GM23338 (cell line): ENCODE results near the gene MATN1. TPM values are rescaled to one million over a fixed set of nuclear protein-coding genes. Genes with fewer than 3 reads are reported as not detected.

ENCODE experiments used
- ATAC-seq: fragments of 200-7000 bp; cut with Tn5 transposase; 3 replicates; pipeline ENCODE4 v1.9.1; 2020
- DNase-seq: peaks from one replicate; pipeline ENCODE4 v3.0.0-alpha.2; 2015; ENCODE audit warnings: low spot score
- H2AFZ ChIP-seq: fragments of 200-600 bp; sonication (generic); 2 replicates; pipeline ENCODE4 v1.8.0; 2016; ENCODE audit warnings: antibody characterized with exemption, mild to moderate bottlenecking, moderate library complexity
- H3F3A ChIP-seq: fragments of 200-600 bp; sonication (generic); replicated peaks from 2 replicates; pipeline ENCODE4 v1.8.0; 2017; ENCODE audit warnings: antibody characterized with exemption, mixed run types, low read depth
- H3K27ac ChIP-seq: fragments of 200-600 bp; sonication (generic); 2 replicates; pipeline ENCODE4 v1.6.1; 2016; ENCODE audit warnings: low read depth
- H3K27me3 ChIP-seq: fragments of 200-600 bp; sonication (generic); 2 replicates; pipeline ENCODE4 v1.8.0; 2016; ENCODE audit warnings: mild to moderate bottlenecking, mixed run types, moderate library complexity; ENCODE audit not compliant: insufficient read depth
- H3K36me3 ChIP-seq: fragments of 200-600 bp; sonication (generic); 2 replicates; pipeline ENCODE4 v1.8.0; 2016; ENCODE audit warnings: mild to moderate bottlenecking; ENCODE audit not compliant: insufficient read depth
- H3K4me1 ChIP-seq: fragments of 200-600 bp; sonication (generic); 2 replicates; pipeline ENCODE4 v1.8.0; 2016; ENCODE audit warnings: mild to moderate bottlenecking, moderate library complexity; ENCODE audit not compliant: insufficient read depth
- H3K4me2 ChIP-seq: fragments of 200-600 bp; sonication (generic); 2 replicates; pipeline ENCODE4 v1.7.1; 2017; ENCODE audit warnings: mixed run types
- H3K4me3 ChIP-seq: fragments of 200-600 bp; sonication (generic); 2 replicates; pipeline ENCODE4 v1.6.1; 2016; ENCODE audit warnings: mixed run types
- H3K79me2 ChIP-seq: fragments of 200-600 bp; sonication (generic); replicated peaks from 2 replicates; pipeline ENCODE4 v1.8.0; 2017; ENCODE audit warnings: mild to moderate bottlenecking; ENCODE audit not compliant: insufficient read depth
- H3K9me2 ChIP-seq: fragments of 200-600 bp; sonication (generic); 2 replicates; pipeline ENCODE4 v1.8.0; 2017; ENCODE audit not compliant: insufficient read depth
- H4K20me1 ChIP-seq: fragments of 200-600 bp; sonication (generic); replicated peaks from 2 replicates; pipeline ENCODE4 v1.8.0; 2017; ENCODE audit warnings: mild to moderate bottlenecking; ENCODE audit not compliant: insufficient read depth
- H3K27ac Mint-ChIP-seq: 2 replicates; pipeline ENCODE4 v1.8.0; 2020; ENCODE audit warnings: inconsistent platforms, mild to moderate bottlenecking, moderate library complexity, mixed read lengths
- H3K27me3 Mint-ChIP-seq: 3 replicates; pipeline ENCODE4 v1.8.0; 2022; ENCODE audit warnings: low read depth, mild to moderate bottlenecking, moderate library complexity, mixed read lengths, inconsistent platforms; ENCODE audit not compliant: insufficient read depth, poor library complexity
- H3K36me3 Mint-ChIP-seq: 3 replicates; pipeline ENCODE4 v1.8.0; 2021; ENCODE audit warnings: low read depth, mild to moderate bottlenecking, inconsistent platforms, moderate library complexity, mixed read lengths
- H3K4me1 Mint-ChIP-seq: 3 replicates; pipeline ENCODE4 v1.8.0; 2020; ENCODE audit warnings: mild to moderate bottlenecking, inconsistent platforms, mixed read lengths
- H3K4me3 Mint-ChIP-seq: 3 replicates; pipeline ENCODE4 v1.8.0; 2021; ENCODE audit warnings: moderate library complexity, mild to moderate bottlenecking, inconsistent platforms, mixed read lengths
- H3K9me3 Mint-ChIP-seq: 3 replicates; pipeline ENCODE4 v1.8.0; 2020; ENCODE audit warnings: moderate library complexity, mild to moderate bottlenecking, inconsistent platforms, mixed read lengths
- CREB1 ChIP-seq: fragments of 250-450 bp; sonication (Bioruptor Pico); IDR thresholded peaks from 2 replicates; pipeline ENCODE4 v1.5.0; 2020; ENCODE audit warnings: low read depth, mild to moderate bottlenecking, moderate library complexity
- CTCF ChIP-seq, 2 experiments: fragments of 200-600 bp in 1 of 2; sonication (generic) in 1 of 2; conservative IDR thresholded peaks; 2 replicates each; pipeline versions ENCODE4 v1.5.1 to v1.6.1; 2016 to 2017; ENCODE audit warnings: antibody characterized with exemption in 2 of 2, low read depth in 2 of 2, mild to moderate bottlenecking in 2 of 2, moderate library complexity in 1 of 2
- ETS1 ChIP-seq: IDR thresholded peaks from 2 replicates; pipeline ENCODE4 v1.6.1; 2016; ENCODE audit warnings: antibody characterized with exemption
- EZH2 ChIP-seq: fragments of 200-600 bp; sonication (generic); IDR thresholded peaks from one replicate; pipeline ENCODE4 v1.8.0; 2017; ENCODE audit warnings: antibody characterized with exemption, mild to moderate bottlenecking, low read depth; ENCODE audit not compliant: unreplicated experiment
- EZH2phosphoT487 ChIP-seq: fragments of 200-600 bp; sonication (generic); IDR thresholded peaks from one replicate; pipeline ENCODE4 v1.8.1; 2018; ENCODE audit warnings: antibody characterized with exemption; ENCODE audit not compliant: unreplicated experiment
- JUNB ChIP-seq: IDR thresholded peaks from one replicate; pipeline ENCODE4 v1.6.1; 2016; ENCODE audit warnings: antibody characterized with exemption; ENCODE audit not compliant: unreplicated experiment
- NANOG ChIP-seq: IDR thresholded peaks from 2 replicates; pipeline ENCODE4 v1.6.1; 2016; ENCODE audit warnings: antibody characterized with exemption, borderline replicate concordance
- POLR2AphosphoS5 ChIP-seq: IDR thresholded peaks from 2 replicates; pipeline ENCODE4 v1.6.1; 2016; ENCODE audit warnings: antibody characterized with exemption, low read depth
- STAT1 ChIP-seq: IDR thresholded peaks from one replicate; pipeline ENCODE4 v1.6.1; 2016; ENCODE audit warnings: antibody characterized with exemption; ENCODE audit not compliant: unreplicated experiment
- ZNF114 ChIP-seq: fragments of 250-450 bp; sonication (Bioruptor Pico); IDR thresholded peaks from 2 replicates; pipeline ENCODE4 v1.5.0; 2020; ENCODE audit warnings: mild to moderate bottlenecking, moderate library complexity
- ZNF331 ChIP-seq: fragments of 250-450 bp; sonication (Bioruptor Pico); IDR thresholded peaks from 2 replicates; pipeline ENCODE4 v1.5.0; 2020; ENCODE audit warnings: low read depth, mild to moderate bottlenecking, moderate library complexity
- polyA plus RNA-seq: library from polyadenylated mRNA; unstranded; fragments of >200 nt; fragmentation: Nextera tagmentation; extraction: Ambion mirVana; gene quantifications from 2 replicates; pipeline ENCODE4 v1.2.1, GENCODE V29; 2016
- total RNA-seq: library from RNA; depleted of rRNA; stranded (reverse); fragments of >200 nt; shearing (Covaris generic); gene quantifications from 2 replicates; pipeline ENCODE4 v1.2.3, GENCODE V29; 2014
- TF ChIP-seq, protein P1 (sequence below): IDR thresholded peaks from one replicate; pipeline ENCODE4 v1.6.1; 2018; ENCODE audit warnings: antibody characterized with exemption; ENCODE audit not compliant: unreplicated experiment
- TF ChIP-seq, protein P2 (sequence below): fragments of 250-450 bp; sonication (Bioruptor Pico); IDR thresholded peaks from 2 replicates; pipeline ENCODE4 v1.5.0; 2020; ENCODE audit warnings: mild to moderate bottlenecking, moderate library complexity

The MATN1 gene
- total and polyA plus RNA-seq, 2 experiments from 2014 or later: 0.08 to 0.31 TPM

- Mint-ChIP-seq H3K36me3 (no peaks in the 10 kb centered on the region), H3K27me3 (no peaks in the 10 kb centered on the region), H3K9me3 (no peaks in the 10 kb centered on the region), H3K4me3 (no peak overlapping the region), H3K27ac (no peak overlapping the region), H3K4me1 (peaks cover 32% of the 10 kb centered on the region)
- no peak overlapping the region for H3K4me3 ChIP-seq
- H3K9me2 ChIP-seq: no peaks in the 10 kb centered on the region
- ATAC-seq (no peak), DNase-seq (no peak)
- H3K36me3 ChIP-seq: no peaks in the 10 kb centered on the region
- H3K27ac ChIP-seq: no peak overlapping the region
- H3K4me1 ChIP-seq: peaks cover 16% of the 10 kb centered on the region; the same call in 1 of the 2 replicates
- H4K20me1 ChIP-seq: no peaks in the 10 kb centered on the region
- H3F3A ChIP-seq: no peaks in the 10 kb centered on the region
- H3K79me2 ChIP-seq: no peaks in the 10 kb centered on the region
- no peaks in the 10 kb centered on the region for H3K27me3 ChIP-seq
- H3K4me2 ChIP-seq: no peak overlapping the region
- TF ChIP-seq CTCF (conservative IDR thresholded peaks at IDR 0.05; ENCODE audit: low read depth in 2 of 2) (no peak), POLR2AphosphoS5 (no peak), ZNF331 (CRISPR knock-in tag) (no peak), CREB1 (no peak), STAT1 (no peak), EZH2 (no peak), NANOG (no peak), EZH2phosphoT487 (no peak), ETS1 (no peak), JUNB (no peak), ZNF114 (no peak)
- TF ChIP-seq, protein P1, sequence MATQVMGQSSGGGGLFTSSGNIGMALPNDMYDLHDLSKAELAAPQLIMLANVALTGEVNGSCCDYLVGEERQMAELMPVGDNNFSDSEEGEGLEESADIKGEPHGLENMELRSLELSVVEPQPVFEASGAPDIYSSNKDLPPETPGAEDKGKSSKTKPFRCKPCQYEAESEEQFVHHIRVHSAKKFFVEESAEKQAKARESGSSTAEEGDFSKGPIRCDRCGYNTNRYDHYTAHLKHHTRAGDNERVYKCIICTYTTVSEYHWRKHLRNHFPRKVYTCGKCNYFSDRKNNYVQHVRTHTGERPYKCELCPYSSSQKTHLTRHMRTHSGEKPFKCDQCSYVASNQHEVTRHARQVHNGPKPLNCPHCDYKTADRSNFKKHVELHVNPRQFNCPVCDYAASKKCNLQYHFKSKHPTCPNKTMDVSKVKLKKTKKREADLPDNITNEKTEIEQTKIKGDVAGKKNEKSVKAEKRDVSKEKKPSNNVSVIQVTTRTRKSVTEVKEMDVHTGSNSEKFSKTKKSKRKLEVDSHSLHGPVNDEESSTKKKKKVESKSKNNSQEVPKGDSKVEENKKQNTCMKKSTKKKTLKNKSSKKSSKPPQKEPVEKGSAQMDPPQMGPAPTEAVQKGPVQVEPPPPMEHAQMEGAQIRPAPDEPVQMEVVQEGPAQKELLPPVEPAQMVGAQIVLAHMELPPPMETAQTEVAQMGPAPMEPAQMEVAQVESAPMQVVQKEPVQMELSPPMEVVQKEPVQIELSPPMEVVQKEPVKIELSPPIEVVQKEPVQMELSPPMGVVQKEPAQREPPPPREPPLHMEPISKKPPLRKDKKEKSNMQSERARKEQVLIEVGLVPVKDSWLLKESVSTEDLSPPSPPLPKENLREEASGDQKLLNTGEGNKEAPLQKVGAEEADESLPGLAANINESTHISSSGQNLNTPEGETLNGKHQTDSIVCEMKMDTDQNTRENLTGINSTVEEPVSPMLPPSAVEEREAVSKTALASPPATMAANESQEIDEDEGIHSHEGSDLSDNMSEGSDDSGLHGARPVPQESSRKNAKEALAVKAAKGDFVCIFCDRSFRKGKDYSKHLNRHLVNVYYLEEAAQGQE: no peak
- TF ChIP-seq, protein P2, sequence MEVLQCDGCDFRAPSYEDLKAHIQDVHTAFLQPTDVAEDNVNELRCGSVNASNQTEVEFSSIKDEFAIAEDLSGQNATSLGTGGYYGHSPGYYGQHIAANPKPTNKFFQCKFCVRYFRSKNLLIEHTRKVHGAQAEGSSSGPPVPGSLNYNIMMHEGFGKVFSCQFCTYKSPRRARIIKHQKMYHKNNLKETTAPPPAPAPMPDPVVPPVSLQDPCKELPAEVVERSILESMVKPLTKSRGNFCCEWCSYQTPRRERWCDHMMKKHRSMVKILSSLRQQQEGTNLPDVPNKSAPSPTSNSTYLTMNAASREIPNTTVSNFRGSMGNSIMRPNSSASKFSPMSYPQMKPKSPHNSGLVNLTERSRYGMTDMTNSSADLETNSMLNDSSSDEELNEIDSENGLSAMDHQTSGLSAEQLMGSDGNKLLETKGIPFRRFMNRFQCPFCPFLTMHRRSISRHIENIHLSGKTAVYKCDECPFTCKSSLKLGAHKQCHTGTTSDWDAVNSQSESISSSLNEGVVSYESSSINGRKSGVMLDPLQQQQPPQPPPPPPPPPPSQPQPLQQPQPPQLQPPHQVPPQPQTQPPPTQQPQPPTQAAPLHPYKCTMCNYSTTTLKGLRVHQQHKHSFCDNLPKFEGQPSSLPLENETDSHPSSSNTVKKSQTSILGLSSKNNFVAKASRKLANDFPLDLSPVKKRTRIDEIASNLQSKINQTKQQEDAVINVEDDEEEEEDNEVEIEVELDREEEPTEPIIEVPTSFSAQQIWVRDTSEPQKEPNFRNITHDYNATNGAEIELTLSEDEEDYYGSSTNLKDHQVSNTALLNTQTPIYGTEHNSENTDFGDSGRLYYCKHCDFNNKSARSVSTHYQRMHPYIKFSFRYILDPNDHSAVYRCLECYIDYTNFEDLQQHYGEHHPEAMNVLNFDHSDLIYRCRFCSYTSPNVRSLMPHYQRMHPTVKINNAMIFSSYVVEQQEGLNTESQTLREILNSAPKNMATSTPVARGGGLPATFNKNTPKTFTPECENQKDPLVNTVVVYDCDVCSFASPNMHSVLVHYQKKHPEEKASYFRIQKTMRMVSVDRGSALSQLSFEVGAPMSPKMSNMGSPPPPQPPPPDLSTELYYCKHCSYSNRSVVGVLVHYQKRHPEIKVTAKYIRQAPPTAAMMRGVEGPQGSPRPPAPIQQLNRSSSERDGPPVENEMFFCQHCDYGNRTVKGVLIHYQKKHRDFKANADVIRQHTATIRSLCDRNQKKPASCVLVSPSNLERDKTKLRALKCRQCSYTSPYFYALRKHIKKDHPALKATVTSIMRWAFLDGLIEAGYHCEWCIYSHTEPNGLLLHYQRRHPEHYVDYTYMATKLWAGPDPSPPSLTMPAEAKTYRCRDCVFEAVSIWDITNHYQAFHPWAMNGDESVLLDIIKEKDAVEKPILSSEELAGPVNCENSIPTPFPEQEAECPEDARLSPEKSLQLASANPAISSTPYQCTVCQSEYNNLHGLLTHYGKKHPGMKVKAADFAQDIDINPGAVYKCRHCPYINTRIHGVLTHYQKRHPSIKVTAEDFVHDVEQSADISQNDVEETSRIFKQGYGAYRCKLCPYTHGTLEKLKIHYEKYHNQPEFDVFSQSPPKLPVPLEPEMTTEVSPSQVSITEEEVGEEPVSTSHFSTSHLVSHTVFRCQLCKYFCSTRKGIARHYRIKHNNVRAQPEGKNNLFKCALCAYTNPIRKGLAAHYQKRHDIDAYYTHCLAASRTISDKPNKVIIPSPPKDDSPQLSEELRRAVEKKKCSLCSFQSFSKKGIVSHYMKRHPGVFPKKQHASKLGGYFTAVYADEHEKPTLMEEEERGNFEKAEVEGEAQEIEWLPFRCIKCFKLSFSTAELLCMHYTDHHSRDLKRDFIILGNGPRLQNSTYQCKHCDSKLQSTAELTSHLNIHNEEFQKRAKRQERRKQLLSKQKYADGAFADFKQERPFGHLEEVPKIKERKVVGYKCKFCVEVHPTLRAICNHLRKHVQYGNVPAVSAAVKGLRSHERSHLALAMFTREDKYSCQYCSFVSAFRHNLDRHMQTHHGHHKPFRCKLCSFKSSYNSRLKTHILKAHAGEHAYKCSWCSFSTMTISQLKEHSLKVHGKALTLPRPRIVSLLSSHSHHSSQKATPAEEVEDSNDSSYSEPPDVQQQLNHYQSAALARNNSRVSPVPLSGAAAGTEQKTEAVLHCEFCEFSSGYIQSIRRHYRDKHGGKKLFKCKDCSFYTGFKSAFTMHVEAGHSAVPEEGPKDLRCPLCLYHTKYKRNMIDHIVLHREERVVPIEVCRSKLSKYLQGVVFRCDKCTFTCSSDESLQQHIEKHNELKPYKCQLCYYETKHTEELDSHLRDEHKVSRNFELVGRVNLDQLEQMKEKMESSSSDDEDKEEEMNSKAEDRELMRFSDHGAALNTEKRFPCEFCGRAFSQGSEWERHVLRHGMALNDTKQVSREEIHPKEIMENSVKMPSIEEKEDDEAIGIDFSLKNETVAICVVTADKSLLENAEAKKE: no peak
- H2AFZ ChIP-seq: 0 out of 2 replicates have a peak overlapping the region, but pooled peaks have one; percentile 14
These were observed 30.0 kb downstream of the MATN1 start for GRCh38 chr1:30693366-30693765.
